ENCODE measurements around the gene MYL6B.

The MYL6B gene

DNA sequence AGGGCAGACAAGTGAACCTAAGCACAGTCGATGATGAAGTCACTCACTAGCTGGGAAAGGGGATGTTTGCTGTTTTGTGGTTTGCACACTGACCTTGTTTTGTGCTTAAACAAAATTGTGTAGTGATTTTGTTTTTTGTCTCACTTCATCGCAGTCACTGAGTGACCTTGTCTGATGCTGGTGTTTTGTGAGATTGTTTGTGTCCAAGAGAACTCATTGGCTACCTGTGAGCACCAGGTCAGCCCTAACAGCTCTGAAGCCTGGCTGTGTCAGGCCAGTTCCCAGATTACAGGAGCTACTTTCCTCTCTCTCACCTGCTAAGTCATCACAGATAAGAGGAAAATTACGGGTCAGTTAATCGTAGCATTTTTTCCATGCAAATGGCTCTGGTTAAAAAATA lies 28.3 kb upstream of the MYL6B start:
- DNase-seq = no peak

DNA sequence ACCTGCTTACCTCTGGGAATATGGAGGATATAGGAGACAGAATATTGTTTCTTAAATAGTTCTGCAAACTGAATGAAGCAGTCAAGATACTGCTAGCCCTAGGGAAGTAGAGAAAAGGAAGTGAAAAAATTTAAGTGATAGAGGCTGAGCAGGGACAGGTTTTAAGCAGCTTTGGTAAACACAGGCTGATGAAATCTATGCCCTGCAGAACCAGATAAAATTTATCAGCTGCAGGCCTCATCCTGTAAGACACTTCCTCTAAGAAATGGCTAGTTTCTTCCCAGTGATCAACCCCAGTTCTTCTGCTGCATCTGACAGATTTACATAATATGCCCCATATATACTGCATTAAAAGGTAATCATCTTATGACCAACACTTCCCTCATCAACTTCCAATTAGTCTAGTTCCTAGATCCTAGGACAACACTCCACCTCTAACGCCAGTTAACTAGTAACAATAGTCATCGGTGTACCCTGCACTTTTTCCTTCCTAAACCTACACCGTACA lies 25.6 kb upstream of the MYL6B start:
- DNase-seq = peak; percentile 14

DNA sequence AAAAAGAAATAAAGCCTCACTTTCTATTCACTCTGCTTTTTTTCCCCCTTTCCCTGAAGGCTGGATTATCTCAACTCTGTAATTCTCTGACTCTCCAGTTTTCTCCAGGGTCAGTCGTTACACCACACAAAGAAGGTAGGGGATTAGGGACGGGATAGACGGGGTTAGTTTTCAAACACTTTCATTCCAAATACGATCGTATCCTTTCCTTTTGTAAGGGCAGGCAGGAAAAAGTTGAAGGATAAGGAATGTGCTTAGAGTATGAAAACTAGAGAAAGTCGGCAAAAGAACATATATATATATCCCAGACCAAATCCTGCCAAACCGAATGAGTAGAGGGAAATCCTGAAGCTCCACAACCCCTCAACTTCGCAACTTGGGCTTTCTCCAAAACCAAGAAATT lies 24.9 kb upstream of the MYL6B start:
- DNase-seq = no peak

DNA sequence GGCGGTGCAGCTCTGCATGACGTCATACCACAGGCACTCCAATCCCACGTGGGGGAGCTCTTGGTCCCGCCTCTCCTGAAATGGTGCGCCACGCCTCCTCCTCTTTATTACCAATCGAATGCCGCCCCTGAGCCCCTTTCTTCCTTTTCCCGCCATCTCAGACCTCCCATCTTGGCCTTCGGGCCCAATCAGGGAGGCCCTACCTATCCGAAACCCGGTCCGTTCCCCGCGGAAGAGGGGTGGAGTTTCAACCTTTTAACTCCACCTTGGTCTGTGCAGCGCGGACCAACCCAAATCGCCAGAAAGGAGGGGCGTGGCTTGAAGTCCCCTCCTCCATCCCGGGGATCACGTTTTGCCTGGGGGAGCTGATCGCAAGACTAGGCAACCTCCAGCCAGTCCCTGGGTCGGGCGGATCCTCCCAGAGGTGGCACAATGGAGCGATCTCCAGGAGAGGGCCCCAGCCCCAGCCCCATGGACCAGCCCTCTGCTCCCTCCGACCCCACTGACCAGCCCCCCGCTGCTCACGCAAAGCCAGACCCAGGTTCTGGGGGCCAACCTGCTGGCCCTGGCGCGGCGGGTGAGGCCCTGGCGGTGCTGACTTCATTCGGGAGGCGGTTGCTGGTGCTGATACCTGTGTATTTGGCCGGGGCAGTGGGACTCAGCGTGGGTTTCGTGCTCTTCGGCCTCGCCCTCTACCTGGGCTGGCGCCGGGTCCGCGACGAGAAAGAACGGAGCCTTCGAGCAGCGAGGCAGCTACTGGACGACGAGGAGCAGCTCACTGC lies 24.3 kb upstream of the MYL6B start, which contains the start of gene ESYT1:
ESYT1 (plus strand) TSS at position 380 of the 782 bp plus-strand sequence; CDS start at position 433, 53 bp downstream.
- peak; percentile 100 for DNase-seq

DNA sequence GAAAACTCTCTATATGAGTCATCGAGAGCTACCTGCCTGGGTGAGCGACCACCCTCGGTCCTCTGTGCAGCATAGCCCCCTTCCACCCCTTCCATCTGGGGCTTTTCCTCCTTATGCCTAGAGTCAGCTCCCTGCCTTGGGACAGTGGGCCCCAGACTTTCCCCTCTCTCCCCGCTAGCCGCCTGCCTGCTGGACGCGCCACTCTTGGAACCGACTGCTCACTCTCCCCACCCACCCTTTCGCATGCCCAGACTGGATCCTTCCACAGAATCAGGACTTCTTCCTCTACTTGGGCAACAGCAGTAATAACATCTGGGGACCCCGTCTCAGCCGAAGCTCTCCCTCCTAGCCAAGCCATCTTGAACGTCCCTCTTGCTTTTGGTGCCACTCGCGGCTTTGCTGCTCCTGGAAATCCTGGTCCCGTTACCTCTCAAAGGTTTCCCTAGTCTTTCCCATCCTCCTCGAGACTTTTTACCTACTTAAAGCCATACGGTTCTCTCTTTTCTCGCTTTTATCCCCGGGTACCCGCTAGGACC lies 23.6 kb upstream of the MYL6B start:
- no peak for DNase-seq

DNA sequence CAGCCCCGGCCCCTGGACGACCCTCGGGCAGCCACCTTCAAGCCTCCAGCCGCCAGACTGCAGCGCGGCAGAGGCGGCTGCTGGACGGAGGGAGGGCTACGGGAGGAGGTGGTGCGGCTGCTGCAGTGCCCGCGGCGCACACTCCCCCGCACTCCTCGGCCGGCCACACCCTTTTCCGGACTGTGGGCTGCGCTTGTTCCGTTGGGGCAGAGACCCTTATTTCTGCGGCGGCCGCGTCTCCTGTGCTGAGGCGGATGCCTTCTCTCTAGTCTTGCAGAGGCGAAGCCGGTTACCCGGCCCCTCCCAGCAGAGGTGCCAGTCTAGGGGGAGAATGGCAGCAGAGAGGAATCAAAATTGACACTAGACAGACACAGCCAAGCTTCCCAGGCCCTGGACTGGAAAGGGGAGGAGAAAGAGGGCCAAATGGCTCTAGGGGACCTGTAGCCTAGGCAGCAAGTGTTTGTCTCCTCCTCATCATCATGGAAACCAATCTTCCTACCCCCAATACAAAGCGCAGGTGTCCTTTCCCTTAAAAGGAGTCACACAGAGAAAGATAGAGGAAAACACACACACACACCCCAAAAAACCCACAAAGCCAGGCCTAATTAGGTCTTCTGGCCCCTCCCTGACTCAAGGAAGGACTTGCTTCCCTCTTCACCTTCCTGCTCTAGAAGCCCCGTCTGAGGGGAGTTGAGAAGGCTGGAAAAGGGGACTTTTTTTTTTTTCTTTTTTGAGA lies 23.0 kb upstream of the MYL6B start:
- DNase-seq = peak; percentile 86

DNA sequence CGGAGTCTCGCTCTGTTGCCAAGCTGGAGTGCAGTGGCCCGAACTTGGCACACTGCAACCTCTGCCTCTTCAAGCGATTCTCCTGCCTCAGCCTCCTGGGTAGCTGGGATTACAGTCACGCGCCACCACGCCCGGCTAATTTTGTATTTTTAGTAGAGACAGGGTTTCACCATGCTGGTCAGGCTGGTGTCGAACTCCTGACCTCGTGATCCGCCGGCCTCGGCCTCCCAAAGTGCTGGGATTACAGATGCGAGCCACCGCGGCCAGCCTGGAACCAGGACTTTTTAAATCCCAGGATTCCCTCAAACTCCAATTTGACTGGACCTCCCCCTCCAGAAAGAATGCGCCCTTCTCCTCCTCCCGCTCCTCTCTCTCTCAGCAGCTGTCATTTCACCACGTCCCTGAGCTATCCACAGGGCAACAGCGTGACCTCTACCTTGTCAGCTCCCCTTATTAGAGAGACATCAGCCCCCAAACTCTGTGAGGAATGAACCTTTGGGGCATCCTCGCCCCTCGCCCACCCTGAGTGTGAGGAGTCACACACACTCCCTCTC lies 22.4 kb upstream of the MYL6B start:
- no peak for DNase-seq

DNA sequence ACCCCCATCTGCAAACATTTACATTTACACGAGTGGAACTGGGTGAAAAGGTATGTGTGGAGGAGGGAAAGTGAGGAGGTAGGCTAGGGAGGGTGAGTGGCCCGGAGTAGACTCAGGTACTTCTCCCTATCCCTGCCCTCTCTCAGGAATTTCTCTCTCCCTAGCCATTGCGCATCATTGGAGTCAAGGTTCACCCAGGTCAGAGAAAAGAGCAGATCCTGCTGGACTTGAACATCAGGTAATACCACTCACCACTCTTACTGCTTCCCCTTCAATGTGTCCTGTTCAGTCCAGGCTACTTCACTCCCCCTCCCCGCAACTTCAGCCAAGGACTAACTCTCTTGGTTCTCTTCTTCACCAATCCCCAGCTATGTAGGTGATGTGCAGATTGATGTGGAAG lies 21.5 kb upstream of the MYL6B start:
- no peak for DNase-seq

DNA sequence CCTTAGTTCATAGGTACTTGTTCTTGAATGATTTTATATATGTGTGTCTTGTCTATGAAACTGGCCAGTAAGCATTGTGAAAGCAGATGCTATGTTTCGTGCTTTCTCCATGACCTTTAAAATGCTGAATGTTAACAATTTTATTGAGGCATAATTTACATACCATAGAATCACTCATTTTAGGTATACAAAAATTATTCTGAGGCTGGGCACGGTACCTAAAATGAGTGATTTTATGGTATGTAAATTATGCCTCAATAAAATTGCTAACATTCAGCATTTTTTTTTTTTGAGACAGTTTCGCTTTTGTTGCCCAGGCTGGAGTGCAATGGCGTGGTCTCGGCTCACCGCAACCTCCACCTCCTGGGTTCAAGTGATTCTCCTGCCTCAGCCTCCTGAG lies 17.5 kb upstream of the MYL6B start:
- no peak for DNase-seq

DNA sequence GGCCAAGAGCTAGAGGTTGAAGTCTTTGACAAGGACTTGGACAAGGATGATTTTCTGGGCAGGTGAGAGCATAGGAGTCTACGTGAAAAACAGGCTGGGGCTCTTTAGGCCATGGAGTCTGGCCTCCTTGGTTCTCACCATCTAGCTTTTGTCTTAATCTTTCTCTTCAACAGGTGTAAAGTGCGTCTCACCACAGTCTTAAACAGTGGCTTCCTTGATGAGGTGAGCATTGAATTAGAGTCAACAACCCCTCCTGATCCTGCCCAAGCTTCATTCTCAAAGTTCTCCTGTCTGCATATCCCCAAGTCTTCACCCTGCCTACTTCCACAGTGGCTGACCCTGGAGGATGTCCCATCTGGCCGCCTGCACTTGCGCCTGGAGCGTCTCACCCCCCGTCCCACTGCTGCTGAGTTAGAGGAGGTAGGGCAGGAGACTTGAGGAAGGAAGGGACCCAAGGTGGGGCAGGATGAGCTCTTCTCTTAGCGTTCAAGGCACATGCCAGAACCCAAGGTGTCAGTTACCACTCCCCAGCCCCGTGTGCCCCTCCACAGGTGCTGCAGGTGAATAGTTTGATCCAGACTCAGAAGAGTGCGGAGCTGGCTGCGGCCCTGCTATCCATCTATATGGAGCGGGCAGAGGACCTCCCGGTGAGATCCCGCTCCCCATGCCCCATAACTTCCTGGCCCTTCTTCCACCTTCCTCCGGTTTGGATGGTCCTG lies 14.4 kb upstream of the MYL6B start:
- DNase-seq = no peak

DNA sequence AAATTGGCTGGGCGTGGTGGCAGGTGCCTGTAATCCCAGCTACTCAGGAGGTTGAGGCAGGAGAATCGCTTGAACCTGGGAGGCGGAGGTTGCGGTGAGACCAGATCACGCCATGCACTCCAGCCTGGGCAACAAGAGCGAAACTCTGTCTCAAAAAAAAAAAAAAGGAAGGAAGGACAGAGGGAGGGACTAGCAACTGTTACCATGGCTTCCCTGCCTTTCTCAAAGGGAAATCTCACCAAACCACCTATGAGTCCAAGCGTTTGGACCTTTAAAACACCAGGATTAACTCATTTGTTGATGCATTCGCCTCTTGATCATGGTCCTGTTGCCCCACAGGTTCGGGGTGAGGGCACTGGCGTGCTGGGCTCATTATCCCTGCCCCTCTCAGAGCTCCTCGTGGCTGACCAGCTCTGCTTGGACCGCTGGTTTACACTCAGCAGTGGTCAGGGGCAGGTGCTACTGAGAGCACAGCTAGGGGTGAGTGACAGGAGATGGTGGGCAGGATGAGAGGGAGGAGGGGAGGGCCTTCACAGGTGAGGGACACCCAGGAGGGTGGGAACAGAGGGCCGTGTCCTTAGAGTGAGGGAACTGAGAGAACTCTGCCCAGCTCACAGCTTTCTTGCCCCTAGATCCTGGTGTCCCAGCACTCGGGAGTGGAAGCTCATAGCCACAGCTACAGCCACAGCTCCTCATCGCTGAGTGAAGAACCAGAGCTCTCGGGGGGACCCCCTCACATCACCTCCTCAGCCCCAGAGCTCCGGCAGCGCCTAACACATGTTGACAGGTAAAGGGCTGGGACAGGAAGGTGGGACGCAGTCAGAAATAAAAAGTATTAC lies 10.2 kb upstream of the MYL6B start:
- DNase-seq = no peak

DNA sequence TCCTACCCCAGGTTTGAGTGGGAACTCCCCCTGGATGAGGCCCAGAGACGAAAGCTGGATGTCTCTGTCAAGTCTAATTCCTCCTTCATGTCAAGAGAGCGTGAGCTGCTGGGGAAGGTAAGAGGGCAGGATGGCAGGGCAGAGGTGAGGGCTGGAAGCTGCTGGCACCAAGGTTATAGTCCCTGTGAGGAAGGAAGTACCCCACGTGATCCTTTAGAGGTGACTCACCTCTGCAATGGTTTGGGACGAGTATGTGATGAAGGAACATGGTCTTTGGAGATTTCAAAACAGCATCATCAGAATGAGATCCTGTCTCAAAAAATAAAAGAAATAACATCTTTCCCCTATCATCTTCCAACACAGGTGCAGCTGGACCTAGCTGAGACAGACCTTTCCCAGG lies 9.2 kb upstream of the MYL6B start:
- DNase-seq = no peak

DNA sequence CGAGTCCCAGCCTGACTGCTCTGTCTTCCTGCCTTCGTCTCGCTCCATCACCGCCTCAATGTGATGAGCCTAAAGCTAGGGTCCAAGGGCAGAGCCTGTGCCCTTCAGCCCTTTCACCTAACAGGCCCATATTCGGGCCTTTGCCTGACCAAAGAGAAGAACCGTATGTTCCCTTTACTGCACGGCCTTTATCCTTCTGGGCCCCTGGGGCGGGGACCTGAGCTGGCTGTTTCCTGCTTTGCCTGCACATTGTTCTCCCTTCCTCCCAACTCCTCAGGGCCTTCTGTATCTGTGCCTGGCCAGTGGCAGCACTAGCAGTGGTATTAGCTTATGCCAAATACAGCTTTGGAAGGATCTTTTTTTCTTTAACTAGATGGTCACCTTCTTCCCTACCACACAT lies 8.5 kb upstream of the MYL6B start:
- DNase-seq = no peak

DNA sequence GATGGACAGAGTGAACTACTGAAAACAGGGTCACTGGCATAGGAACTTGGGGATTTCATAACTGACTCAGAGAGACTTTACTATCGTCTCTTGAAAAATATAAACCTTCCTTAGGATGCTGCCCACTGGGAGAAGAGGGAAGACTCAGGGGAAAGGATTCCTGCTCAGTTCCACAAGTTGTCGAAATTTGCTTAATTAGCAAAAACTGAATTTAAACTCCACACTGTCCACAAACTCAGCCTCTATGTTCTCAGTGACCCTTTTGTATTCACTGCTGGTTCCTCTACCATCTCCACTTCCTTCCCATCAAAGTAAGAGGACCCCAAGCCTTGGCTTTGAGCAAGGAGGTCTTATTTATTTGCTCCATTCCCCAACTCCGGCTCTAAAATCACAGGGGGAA lies 7.2 kb upstream of the MYL6B start:
- DNase-seq = no peak

DNA sequence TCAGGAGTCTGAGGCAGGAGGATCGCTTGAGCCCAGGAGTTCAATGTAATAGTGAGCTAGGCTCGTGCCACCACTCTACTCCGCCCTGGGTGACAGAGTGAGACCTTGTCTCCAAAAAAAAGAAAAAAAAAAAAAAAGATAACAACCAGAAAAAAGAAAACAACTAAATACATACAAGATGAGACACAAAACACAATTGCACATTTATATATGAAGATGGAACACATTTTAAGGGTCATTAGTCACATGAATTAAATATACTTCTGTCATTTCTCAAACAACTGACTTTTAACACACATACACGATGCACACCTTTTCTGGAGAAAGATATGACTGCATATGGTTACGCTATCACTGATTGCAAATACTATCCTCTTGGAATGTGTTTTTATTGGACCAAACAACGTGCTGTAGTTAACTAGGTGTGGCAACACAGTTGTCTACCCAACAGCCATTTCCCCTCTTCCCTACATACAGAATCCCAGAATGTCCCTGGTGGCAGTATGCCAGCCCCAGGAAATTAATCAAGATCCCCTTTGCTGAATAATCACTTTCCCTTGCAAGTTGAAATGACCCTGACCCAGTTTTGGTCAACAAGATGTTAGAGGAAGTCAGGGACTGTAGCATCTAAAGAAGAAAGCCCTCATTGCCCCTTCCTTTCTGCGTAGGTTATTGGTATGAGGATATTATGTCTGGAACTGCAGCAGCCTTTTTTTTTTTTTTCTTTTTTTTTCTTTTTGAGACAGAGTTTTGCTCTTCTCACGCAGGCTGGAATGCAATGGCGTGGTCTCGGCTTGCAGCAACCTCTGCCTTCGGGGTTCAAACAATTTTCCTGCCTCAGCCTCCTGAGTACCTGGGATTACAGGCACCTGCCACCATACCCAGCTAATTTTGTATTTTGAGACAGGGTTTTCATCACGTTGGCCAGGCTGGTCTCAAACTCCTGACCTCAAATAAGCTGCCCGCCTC lies 5.6 kb upstream of the MYL6B start:
- DNase-seq = no peak

DNA sequence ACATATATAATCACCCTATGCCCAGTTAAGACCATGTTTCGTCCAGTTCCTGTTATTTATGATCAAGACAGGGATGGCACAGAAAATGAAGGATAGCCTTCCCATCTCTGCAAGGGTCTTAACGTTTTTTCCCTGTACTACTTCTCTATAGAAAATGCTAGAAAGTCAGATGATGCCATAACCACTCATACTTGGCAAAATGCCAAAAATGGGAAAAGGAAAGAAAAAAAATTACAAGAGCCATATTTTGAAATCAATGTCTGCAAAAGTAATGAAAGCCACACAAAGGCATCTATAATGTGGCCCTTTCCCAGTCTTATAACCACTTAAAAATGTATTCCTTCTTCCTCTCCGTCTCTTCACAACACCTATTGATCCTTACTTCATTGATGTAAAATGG lies 1.8 kb upstream of the MYL6B start:
- DNase-seq = no peak

DNA sequence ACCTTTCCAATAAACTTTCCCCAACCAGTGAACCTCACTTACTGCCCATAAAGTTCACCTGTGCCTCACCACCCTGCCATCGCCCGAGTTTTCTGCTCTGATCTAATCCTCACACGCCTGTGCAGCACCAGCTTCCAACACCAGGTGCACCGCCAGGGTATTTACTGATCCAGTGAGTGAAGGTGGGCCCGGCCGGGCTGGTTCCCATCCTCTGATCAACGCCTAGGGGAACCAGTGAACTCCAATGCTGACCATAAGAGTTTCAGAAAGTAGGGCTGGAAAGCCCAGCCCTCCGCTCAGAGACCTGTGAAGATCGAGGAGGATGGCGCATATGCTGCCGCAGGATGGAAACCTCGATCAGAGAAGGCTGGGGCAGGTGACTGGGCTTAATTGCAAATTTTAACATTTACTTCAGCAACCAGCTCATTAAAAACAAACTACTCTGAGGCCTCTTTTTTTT lies 685 bp upstream of the MYL6B start:
- DNase-seq = peak; percentile 81

DNA sequence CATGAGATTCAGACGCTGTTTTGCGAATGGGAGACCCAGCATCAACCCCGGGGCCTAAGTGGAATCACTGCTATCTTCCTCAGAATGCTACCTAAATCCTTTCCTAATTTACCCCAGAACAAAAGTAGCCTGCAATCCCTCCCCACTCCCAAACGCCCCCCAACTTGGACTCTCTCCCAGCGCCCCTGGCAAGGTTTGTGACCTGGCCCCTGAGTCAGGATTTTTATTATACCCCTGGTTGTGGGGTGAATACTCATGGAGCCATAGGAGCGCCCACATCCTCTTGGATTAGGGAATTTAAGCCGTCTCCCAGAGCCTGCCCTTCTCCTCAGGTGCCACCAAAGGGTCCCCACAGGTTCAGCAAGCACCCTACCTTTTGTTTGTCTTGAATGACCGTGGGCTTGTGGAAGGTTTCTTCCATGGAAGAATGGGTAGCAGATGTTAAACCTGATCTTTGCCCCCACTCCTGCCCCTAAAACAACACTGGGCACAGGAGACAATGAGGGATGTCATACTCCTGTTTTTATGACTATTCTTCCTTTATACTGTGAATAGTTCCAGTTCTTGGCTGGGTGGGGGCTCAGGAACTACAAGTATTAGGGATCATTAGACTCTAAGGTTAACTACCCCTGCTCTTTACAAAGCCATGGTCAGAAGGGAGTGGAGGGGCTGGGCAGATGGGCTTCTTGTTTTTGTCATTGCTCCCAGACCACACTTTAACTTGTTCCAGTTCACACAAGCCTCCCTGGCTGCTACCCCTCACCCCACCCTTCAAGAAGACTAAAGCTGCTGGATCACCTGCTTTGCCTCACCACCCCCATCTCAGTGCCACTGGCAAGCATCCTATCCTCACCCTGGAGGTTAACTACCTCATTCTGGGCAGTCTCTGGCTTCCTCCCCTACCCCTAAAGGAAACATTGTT lies 630 bp downstream of the MYL6B start:
- DNase-seq = no peak

DNA sequence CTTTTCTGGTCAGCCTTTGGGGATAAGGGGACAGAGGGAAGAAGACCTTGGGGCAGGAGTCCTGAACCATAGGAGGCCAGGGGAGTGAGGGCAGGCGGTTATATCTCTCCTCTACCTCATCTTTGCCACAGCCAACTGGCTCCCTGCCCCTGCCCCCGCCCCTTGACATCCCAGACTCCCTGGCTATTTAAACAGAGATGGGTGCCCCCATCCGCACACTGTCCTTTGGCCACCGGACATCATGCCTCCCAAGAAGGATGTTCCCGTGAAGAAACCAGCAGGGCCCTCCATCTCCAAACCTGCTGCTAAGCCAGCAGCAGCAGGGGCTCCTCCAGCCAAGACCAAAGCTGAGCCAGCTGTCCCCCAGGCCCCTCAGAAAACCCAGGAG lies 1.3 kb downstream of the MYL6B start:
- no peak for DNase-seq
